Effector CD8-positive, alpha-beta T cell (primary cell): Measurements from ENCODE around the gene ZGLP1.
"Not testable (repeated sequence)": the region's sequence is repeated elsewhere in the genome, so short reads cannot be mapped to it uniquely, and the experiment has no call there.

Experiments
- DNase-seq: peaks from one replicate; lab custom pipeline; 2025; lab: John Stamatoyannopoulos, UW
- total RNA-seq, 4 experiments: gene quantifications; one replicate each; lab custom pipeline; 2026; lab: John Stamatoyannopoulos, UW

ZGLP1 gene
- 0.85 to 2.9 (median 1.4) reads per million in 4 experiments for total RNA-seq

- DNase-seq, result no peak
Observed at GRCh38 chr19:10309423-10309822, at the start of gene ZGLP1. TSS of gene ZGLP1 (minus strand) at chr19:10309815.

- no peak for DNase-seq
Observed at GRCh38 chr19:10356431-10356830, 46.8 kb upstream of the ZGLP1 start.

GRCh38 chr19:10353793-10354391, 44.3 kb upstream of the ZGLP1 start:
- DNase-seq, result peak; percentile 19

GRCh38 chr19:10352764-10353671, 43.4 kb upstream of the ZGLP1 start:
- no peak for DNase-seq

- no peak for DNase-seq
Observed at GRCh38 chr19:10346509-10346908, 36.9 kb upstream of the ZGLP1 start.

GRCh38 chr19:10344780-10345179, 35.2 kb upstream of the ZGLP1 start:
- no peak for DNase-seq

- DNase-seq, result no peak
Observed at GRCh38 chr19:10343495-10343894, 33.9 kb upstream of the ZGLP1 start.

- DNase-seq, result no peak
Observed at GRCh38 chr19:10339977-10340376, 30.4 kb upstream of the ZGLP1 start.

- DNase-seq, result peak; percentile 10
Observed at GRCh38 chr19:10339380-10339960, 29.9 kb upstream of the ZGLP1 start, which contains the start of gene ICAM3. TSS of gene ICAM3 (minus strand) at chr19:10339624. CDS start at chr19:10339614, 10 bp downstream.

GRCh38 chr19:10338940-10339339, 29.3 kb upstream of the ZGLP1 start:
- no peak for DNase-seq

- not testable (repeated sequence) for DNase-seq
Observed at GRCh38 chr19:10336725-10337124, 27.1 kb upstream of the ZGLP1 start.

GRCh38 chr19:10335352-10335985, 25.9 kb upstream of the ZGLP1 start:
- DNase-seq, result no peak

GRCh38 chr19:10334588-10335351, 25.2 kb upstream of the ZGLP1 start:
- DNase-seq, result peak; percentile 19

GRCh38 chr19:10333758-10334587, 24.4 kb upstream of the ZGLP1 start:
- no peak for DNase-seq

- peak; percentile 93 for DNase-seq
Observed at GRCh38 chr19:10332965-10333757, 23.5 kb upstream of the ZGLP1 start, which contains the start of gene RAVER1. TSS of gene RAVER1 (minus strand) at chr19:10333529. CDS start at chr19:10333507, 22 bp downstream.

- DNase-seq, result no peak
Observed at GRCh38 chr19:10332158-10332964, 22.7 kb upstream of the ZGLP1 start.

GRCh38 chr19:10329555-10329954, 19.9 kb upstream of the ZGLP1 start:
- no peak for DNase-seq

GRCh38 chr19:10328558-10329429, 19.2 kb upstream of the ZGLP1 start:
- no peak for DNase-seq
